ENCODE measurements around the gene NID2.

NID2 gene

GRCh38 chr14:52067873-52068614, 815 bp downstream of the NID2 start:
- no peak for TF ChIP-seq CTCF (IDR thresholded peaks at IDR 0.05; ENCODE audit: low read length, missing control alignments)
- DNase-seq (ENCODE audit: low read depth) = peak; percentile 50
- H3K4me3 ChIP-seq (replicated peaks; ENCODE audit: low read depth, low read length) = peak overlapping the region; percentile 86

- no peak for TF ChIP-seq CTCF (IDR thresholded peaks at IDR 0.05; ENCODE audit: low read length, missing control alignments)
- no peak overlapping the region for H3K4me3 ChIP-seq (replicated peaks; ENCODE audit: low read depth, low read length)
- no peak for DNase-seq (ENCODE audit: low read depth)
Measured at GRCh38 chr14:52064174-52064573, 4.7 kb downstream of the NID2 start.

GRCh38 chr14:52063052-52063462, 5.8 kb downstream of the NID2 start:
- DNase-seq (ENCODE audit: low read depth) = peak; percentile 65
- no peak overlapping the region for H3K4me3 ChIP-seq (replicated peaks; ENCODE audit: low read depth, low read length)
- TF ChIP-seq CTCF (IDR thresholded peaks at IDR 0.05; ENCODE audit: low read length, missing control alignments) = no peak

- TF ChIP-seq CTCF (IDR thresholded peaks at IDR 0.05; ENCODE audit: low read length, missing control alignments) = no peak
- DNase-seq (ENCODE audit: low read depth) = no peak
Measured at GRCh38 chr14:52061890-52062289, 7.0 kb downstream of the NID2 start.

GRCh38 chr14:52061390-52061789, 7.5 kb downstream of the NID2 start:
- no peak for TF ChIP-seq CTCF (IDR thresholded peaks at IDR 0.05; ENCODE audit: low read length, missing control alignments)
- DNase-seq (ENCODE audit: low read depth) = no peak
- H3K4me3 ChIP-seq (replicated peaks; ENCODE audit: low read depth, low read length) = no peak overlapping the region

More at GRCh38 chr14:52061890-52062289, 7.0 kb downstream of the NID2 start:
- H3K4me3 ChIP-seq (replicated peaks; ENCODE audit: low read depth, low read length) = no peak overlapping the region

GRCh38 chr14:52060080-52060479, 8.8 kb downstream of the NID2 start:
- DNase-seq (ENCODE audit: low read depth) = peak; percentile 63
- H3K4me3 ChIP-seq (replicated peaks; ENCODE audit: low read depth, low read length) = no peak overlapping the region
- TF ChIP-seq CTCF (IDR thresholded peaks at IDR 0.05; ENCODE audit: low read length, missing control alignments) = no peak

- H3K4me3 ChIP-seq (replicated peaks; ENCODE audit: low read depth, low read length) = no peak overlapping the region
- DNase-seq (ENCODE audit: low read depth) = no peak
- no peak for TF ChIP-seq CTCF (IDR thresholded peaks at IDR 0.05; ENCODE audit: low read length, missing control alignments)
Measured at GRCh38 chr14:52059649-52060048, 9.2 kb downstream of the NID2 start.

Measured in fibroblast of pulmonary artery (primary cell).